Chondrocyte (in vitro differentiated cells): ENCODE data around the gene MED13L. TPM values are rescaled to one million over a fixed set of nuclear protein-coding genes. Genes with fewer than 3 reads are reported as not detected.
"Not testable (repeated sequence)": the region's sequence is repeated elsewhere in the genome, so short reads cannot be mapped to it uniquely, and the experiment has no call there.

ENCODE experiments used
- DNase-seq: peaks from one replicate; pipeline ENCODE4 v3.0.0; 2021; ENCODE audit warnings: mixed read lengths, low spot score
- H3K27ac Mint-ChIP-seq: one replicate; pipeline ENCODE4 v1.8.0; 2021; ENCODE audit warnings: mild to moderate bottlenecking, moderate library complexity, mixed read lengths; ENCODE audit not compliant: unreplicated experiment
- H3K27me3 Mint-ChIP-seq: 2 replicates; pipeline ENCODE4 v1.8.0; 2021; ENCODE audit warnings: low read depth, mixed read lengths
- H3K36me3 Mint-ChIP-seq: 2 replicates; pipeline ENCODE4 v1.8.0; 2021; ENCODE audit warnings: low read depth, mixed read lengths
- H3K4me1 Mint-ChIP-seq: 2 replicates; pipeline ENCODE4 v1.8.0; 2021; ENCODE audit warnings: low read depth, mild to moderate bottlenecking, mixed read lengths
- H3K4me3 Mint-ChIP-seq: one replicate; pipeline ENCODE4 v1.8.0; 2021; ENCODE audit warnings: mild to moderate bottlenecking, moderate library complexity, mixed read lengths; ENCODE audit not compliant: unreplicated experiment
- H3K9me3 Mint-ChIP-seq: 2 replicates; pipeline ENCODE4 v1.8.0; 2021; ENCODE audit warnings: low read depth, mixed read lengths
- CTCF ChIP-seq: fragments of 200-600 bp; sonication (generic); IDR thresholded peaks from 2 replicates; pipeline ENCODE4 v1.5.0; 2021; ENCODE audit warnings: antibody characterized with exemption, mild to moderate bottlenecking, moderate library complexity
- total RNA-seq: library from RNA; stranded (reverse); gene quantifications from 3 replicates; pipeline ENCODE4 v1.2.1, GENCODE V29; 2021

MED13L gene
- total RNA-seq, 1 donor from 2014 or later: 162 TPM

- Mint-ChIP-seq H3K4me3 (no peak overlapping the region), H3K9me3 (no peaks in the 10 kb centered on the region), H3K4me1 (peaks cover 35% of the 10 kb centered on the region), H3K36me3 (no peaks in the 10 kb centered on the region), H3K27me3 (no peaks in the 10 kb centered on the region), H3K27ac (no peak overlapping the region)
- DNase-seq: no peak
- no peak for TF ChIP-seq CTCF
Observed at GRCh38 chr12:116293687-116294453, 16.4 kb upstream of the MED13L start.

- DNase-seq: no peak
- H3K4me1 Mint-ChIP-seq: peaks cover 34% of the 10 kb centered on the region
- no peak overlapping the region for H3K27ac Mint-ChIP-seq
- no peak overlapping the region for H3K4me3 Mint-ChIP-seq
- no peaks in the 10 kb centered on the region for H3K36me3 Mint-ChIP-seq
- H3K27me3 Mint-ChIP-seq: no peaks in the 10 kb centered on the region
- H3K9me3 Mint-ChIP-seq: no peaks in the 10 kb centered on the region
- TF ChIP-seq CTCF: no peak
Observed at GRCh38 chr12:116291218-116291617, 13.7 kb upstream of the MED13L start.

- Mint-ChIP-seq H3K4me3 (no peak overlapping the region), H3K36me3 (no peaks in the 10 kb centered on the region), H3K9me3 (no peaks in the 10 kb centered on the region), H3K27ac (no peak overlapping the region), H3K27me3 (no peaks in the 10 kb centered on the region), H3K4me1 (peaks cover 10% of the 10 kb centered on the region)
- no peak for TF ChIP-seq CTCF
- no peak for DNase-seq
Observed at GRCh38 chr12:116288735-116289134, 11.2 kb upstream of the MED13L start.

GRCh38 chr12:116287842-116288301 is 10.4 kb upstream of the MED13L start:
- H3K27me3 Mint-ChIP-seq: no peaks in the 10 kb centered on the region
- no peak overlapping the region for H3K4me3 Mint-ChIP-seq
- no peak overlapping the region for H3K27ac Mint-ChIP-seq

GRCh38 chr12:116284396-116284795 is 6.9 kb upstream of the MED13L start:
- Mint-ChIP-seq H3K27ac (no peak overlapping the region), H3K4me3 (no peak overlapping the region), H3K9me3 (no peaks in the 10 kb centered on the region), H3K4me1 (peaks cover 8% of the 10 kb centered on the region), H3K27me3 (no peaks in the 10 kb centered on the region), H3K36me3 (no peaks in the 10 kb centered on the region)
- DNase-seq: no peak
- no peak for TF ChIP-seq CTCF

More at GRCh38 chr12:116287842-116288301, 10.4 kb upstream of the MED13L start:
- Mint-ChIP-seq H3K9me3 (no peaks in the 10 kb centered on the region), H3K4me1 (peaks cover 8% of the 10 kb centered on the region), H3K36me3 (no peaks in the 10 kb centered on the region)
- no peak for TF ChIP-seq CTCF
- DNase-seq: no peak

GRCh38 chr12:116283881-116284280 is 6.4 kb upstream of the MED13L start:
- not testable (repeated sequence) for H3K9me3 Mint-ChIP-seq, H3K4me3 Mint-ChIP-seq, H3K36me3 Mint-ChIP-seq, DNase-seq, H3K27ac Mint-ChIP-seq, H3K4me1 Mint-ChIP-seq, H3K27me3 Mint-ChIP-seq
